DMS53 (cell line): ENCODE data around the gene AP1M2.
"Not testable (repeated sequence)": the region's sequence is repeated elsewhere in the genome, so short reads cannot be mapped to it uniquely, and the experiment has no call there.

Source experiments
- DNase-seq: peaks from one replicate; lab custom pipeline; 2025; lab: John Stamatoyannopoulos, UW

The AP1M2 gene

DNA sequence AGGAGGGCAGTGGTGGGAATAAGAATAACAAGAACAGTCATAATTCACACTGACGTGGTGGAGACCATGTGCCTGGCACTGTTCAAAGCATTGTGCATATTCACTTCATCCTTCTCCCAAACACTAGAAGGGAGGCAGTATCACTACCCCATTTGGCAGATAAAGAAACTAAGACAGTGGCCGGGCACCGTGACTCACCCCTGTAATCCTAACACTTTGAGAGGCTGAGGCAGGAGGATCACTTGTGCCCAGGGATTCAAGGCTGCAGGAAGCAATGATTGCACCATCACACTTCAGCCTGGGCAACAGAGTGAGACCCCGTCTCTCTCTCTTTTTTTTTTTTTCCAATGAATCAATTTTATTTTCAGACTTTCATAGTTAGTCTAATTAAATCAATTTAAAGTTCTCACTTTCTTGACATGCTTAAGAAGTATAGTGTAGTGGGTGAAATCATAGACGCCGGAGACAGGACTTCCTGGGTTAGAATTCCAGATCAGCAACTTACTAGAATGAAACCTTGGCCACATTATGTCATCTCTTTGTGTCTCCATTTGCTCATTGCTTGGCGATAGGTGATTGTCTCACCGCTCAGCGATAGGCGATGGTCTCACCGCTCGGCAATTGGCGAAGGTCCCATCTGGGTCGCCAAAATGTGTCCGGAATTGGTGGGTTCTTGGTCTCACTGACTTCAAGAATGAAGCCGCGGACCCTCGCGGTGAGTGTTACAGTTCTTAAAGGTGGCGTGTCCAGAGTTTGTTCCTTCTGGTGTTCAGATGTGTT is 48.7 kb downstream of the AP1M2 start:
- no peak for DNase-seq

DNA sequence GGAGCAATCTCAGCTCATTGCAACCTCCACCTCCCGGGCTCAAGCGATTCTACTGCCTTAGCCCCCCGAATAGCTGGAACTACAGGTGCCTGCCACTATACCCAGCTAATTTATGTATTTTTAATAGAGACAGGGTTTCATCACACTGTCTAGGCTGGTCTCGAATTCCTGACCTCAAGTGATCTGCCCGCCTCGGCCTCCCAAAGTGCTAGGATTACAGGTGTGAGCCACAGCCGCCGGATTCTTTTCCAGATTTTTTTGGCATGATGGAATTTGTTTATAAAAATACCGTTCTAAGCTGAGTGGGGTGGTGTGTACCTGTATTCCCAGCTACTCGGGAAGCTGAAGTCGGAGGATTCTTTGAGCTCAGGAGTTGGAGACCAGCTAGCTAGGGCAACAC is 49.4 kb downstream of the AP1M2 start:
- DNase-seq, result no peak

DNA sequence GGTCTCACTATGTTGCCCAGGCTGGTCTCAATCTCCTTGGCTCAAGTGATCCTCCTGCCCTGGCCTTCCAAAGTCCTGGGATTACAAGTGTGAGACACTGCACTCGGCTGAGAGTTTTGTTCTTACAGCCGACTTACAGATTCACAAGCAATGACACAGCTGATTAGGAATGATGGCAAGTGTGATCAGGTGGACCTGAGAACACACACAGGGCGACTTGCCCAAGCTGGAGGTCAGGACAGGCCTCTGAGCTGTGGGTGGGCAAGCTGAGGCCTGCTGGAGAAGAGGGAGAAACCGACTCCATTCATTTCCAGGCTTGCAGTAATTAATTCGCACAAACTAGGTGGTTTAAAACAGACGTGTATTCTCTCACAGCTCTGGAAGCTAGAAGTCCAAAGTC is 51.5 kb downstream of the AP1M2 start:
- DNase-seq, result no peak

DNA sequence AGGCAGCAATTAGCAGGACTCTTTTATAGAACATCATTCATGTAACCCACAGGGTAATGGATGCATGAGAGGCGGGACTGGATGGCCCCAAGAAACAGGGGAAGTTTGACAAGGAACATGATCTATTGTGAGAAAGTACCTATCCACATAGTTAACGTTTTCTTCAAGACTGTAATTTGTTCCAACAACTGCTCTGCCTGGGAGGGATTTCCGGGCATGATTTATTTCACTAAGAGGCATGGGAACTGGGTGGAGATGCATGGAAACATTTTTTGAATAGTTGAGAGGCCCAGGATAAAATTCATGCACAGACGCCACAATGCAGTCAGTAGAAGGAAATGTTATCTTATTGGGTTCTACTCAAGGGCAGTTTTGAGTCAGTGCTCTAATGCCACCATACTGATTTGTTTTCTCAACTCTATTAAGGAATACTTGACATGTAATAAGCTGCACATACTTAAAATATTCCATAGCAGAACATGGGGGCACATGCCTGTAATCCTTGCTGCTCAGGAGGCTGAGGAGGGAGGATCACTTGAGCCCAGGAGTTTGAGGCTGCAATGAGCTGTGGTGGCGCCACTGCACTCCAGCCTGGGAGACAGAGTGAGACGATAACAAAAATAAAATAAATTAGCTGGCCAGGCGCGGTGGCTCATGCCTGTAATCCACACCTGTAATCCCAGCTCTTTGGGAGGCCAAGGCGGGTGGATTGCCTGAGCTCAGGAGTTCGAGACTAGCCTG is 53.3 kb downstream of the AP1M2 start:
- DNase-seq, result no peak

DNA sequence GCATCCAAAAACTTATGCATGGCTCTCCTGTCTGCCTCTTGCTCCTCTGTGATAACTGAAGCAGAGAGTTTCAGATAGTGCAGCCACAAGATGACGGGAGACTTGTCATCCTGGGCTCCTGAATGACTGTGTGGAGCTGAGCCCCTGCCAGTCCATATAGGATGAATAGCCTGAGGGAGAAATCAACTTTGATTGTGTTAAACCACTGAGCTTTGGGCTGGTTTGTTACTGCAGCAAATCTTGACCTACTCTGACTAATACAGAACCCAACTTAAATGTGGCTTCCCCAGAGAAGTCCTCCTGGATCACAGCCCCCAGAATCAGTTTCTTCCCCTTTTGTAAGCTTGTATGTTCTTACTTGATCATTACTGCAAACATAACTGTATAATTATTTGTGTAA is 54.7 kb downstream of the AP1M2 start:
- DNase-seq, result no peak

DNA sequence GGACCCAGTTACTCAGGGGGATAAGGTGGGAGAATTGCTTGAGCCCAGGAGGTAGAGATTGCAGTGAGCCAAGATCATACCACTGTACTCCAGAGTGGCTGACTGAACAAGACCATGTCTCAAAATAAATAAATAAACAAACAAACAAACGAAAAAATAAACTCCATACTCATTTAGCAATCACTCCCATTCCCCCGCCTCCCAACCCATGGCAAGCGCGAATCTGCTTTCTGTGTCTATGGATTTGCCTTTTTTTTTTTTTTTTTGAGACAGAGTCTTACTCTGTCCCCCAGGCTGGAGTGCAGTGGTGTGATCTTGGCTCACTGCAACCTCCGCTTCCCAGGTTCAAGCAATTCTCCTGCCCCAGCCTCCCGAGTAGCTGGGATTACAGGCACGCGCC is 60.2 kb downstream of the AP1M2 start:
- not testable (repeated sequence) for DNase-seq

DNA sequence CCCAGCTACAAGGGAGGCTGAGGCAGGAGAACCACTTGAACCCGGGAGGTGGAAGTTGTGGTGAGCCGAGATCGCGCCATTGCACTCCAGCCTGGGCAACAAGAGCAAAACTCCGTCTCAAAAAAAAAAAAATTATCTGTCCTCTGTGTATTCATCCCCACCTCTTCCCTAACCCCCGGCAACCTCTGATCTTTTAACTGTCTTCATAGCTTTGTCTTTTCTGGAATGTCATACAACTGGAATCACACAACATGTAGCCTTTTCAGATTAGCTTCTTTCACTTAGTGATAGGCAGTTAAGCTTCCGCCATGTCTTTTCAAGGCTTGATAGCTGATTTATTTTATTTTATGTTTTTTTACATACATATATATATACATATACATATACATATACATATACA is 61.5 kb downstream of the AP1M2 start:
- DNase-seq, result no peak

DNA sequence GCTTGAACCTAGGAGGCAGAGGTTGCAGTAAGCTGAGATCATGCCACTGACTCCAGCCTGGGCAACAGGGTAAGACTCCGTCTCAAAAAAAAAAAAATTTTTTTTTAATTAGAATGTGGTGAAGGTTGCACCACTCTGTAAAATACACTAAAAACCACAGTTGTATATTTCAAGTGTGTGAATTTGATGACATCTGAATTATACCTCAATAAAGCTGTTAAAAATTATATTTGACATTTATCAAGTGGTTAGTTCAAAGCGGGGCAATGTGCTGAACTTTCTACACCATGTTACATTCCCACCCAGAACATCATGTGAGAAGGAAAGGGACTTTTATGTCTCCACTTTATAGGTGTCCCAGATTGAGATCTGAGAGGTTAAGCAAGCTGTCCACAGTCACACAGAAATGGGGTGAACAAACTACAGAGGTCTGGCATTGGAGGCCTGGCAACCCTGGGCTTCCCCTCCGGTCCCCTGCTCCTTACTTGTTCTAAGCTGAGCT is 63.9 kb downstream of the AP1M2 start:
- no peak for DNase-seq
